Tibial nerve (tissue), 4 donors: ENCODE measurements around the gene NOVA1.

Source experiments
- CTCF ChIP-seq, 5 experiments: fragments of 200-600 bp in 3 of 5; fragments of 450-650 bp in 2 of 5; sonication (generic) in 3 of 5; IDR thresholded peaks; one replicate each; pipeline ENCODE4 v1.5.1; 2016 to 2019; ENCODE audit warnings: antibody characterized with exemption in 5 of 5, mild to moderate bottlenecking in 3 of 5, moderate library complexity in 2 of 5
- EP300 ChIP-seq, 2 donors: sonication (generic); formaldehyde crosslinking; IDR thresholded peaks; one replicate each; pipeline ENCODE4 v1.6.1; 2017; ENCODE audit warnings: antibody characterized with exemption in 2 of 2, mild to moderate bottlenecking in 1 of 2
- POLR2A ChIP-seq, 2 donors: fragments of 450-650 bp; IDR thresholded peaks; one replicate each; pipeline ENCODE4 v1.6.1; 2017; ENCODE audit warnings: antibody characterized with exemption in 2 of 2, mild to moderate bottlenecking in 2 of 2, moderate library complexity in 2 of 2

- TF ChIP-seq CTCF (IDR thresholded peaks at IDR 0.05) = no peak
- TF ChIP-seq POLR2A (IDR thresholded peaks at IDR 0.05) = no peak
- TF ChIP-seq EP300 (IDR thresholded peaks at IDR 0.05) = no peak
Observed at GRCh38 chr14:26443654-26444053, 154.2 kb downstream of the NOVA1 start.
